ENCODE data around the gene PTPN14. TPM values are rescaled to one million over a fixed set of nuclear protein-coding genes. Genes with fewer than 3 reads are reported as not detected.
"Not testable (repeated sequence)": the region's sequence is repeated elsewhere in the genome, so short reads cannot be mapped to it uniquely, and the experiment has no call there.

The PTPN14 gene
- total RNA-seq, 1 donor from 2014 or later, result 136 TPM

GRCh38 chr1:214514032-214514818, 37.2 kb downstream of the PTPN14 start:
- peaks cover 88% of the 10 kb centered on the region for H3K4me1 Mint-ChIP-seq (ENCODE audit: low read depth)
- DNase-seq (ENCODE audit: low spot score), result no peak
- peak overlapping the region; percentile 56 for H3K4me3 Mint-ChIP-seq (ENCODE audit: unreplicated experiment)
- H3K9me3 Mint-ChIP-seq (ENCODE audit: low read depth), result peaks cover 4% of the 10 kb centered on the region
- H3K27ac Mint-ChIP-seq (ENCODE audit: unreplicated experiment), result peak overlapping the region; percentile 69
- TF ChIP-seq, protein P1, sequence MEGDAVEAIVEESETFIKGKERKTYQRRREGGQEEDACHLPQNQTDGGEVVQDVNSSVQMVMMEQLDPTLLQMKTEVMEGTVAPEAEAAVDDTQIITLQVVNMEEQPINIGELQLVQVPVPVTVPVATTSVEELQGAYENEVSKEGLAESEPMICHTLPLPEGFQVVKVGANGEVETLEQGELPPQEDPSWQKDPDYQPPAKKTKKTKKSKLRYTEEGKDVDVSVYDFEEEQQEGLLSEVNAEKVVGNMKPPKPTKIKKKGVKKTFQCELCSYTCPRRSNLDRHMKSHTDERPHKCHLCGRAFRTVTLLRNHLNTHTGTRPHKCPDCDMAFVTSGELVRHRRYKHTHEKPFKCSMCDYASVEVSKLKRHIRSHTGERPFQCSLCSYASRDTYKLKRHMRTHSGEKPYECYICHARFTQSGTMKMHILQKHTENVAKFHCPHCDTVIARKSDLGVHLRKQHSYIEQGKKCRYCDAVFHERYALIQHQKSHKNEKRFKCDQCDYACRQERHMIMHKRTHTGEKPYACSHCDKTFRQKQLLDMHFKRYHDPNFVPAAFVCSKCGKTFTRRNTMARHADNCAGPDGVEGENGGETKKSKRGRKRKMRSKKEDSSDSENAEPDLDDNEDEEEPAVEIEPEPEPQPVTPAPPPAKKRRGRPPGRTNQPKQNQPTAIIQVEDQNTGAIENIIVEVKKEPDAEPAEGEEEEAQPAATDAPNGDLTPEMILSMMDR (IDR thresholded peaks at IDR 0.05), result no peak
- H3K27me3 Mint-ChIP-seq (ENCODE audit: low read depth), result no peaks in the 10 kb centered on the region
- no peaks in the 10 kb centered on the region for H3K36me3 Mint-ChIP-seq (ENCODE audit: low read depth)

GRCh38 chr1:214513394-214513793, 38.0 kb downstream of the PTPN14 start:
- TF ChIP-seq, protein P1 (IDR thresholded peaks at IDR 0.05), result no peak
- Mint-ChIP-seq H3K4me3 (ENCODE audit: unreplicated experiment) (no peak overlapping the region), H3K9me3 (ENCODE audit: low read depth) (peaks cover 4% of the 10 kb centered on the region), H3K36me3 (ENCODE audit: low read depth) (peaks cover 2% of the 10 kb centered on the region), H3K27me3 (ENCODE audit: low read depth) (no peaks in the 10 kb centered on the region), H3K4me1 (ENCODE audit: low read depth) (peaks cover 82% of the 10 kb centered on the region), H3K27ac (ENCODE audit: unreplicated experiment) (peak overlapping the region; percentile 69)
- no peak for DNase-seq (ENCODE audit: low spot score)

- Mint-ChIP-seq H3K4me1 (ENCODE audit: low read depth) (peaks cover 79% of the 10 kb centered on the region), H3K27ac (ENCODE audit: unreplicated experiment) (peak overlapping the region; percentile 78), H3K4me3 (ENCODE audit: unreplicated experiment) (no peak overlapping the region), H3K9me3 (ENCODE audit: low read depth) (peaks cover 4% of the 10 kb centered on the region), H3K27me3 (ENCODE audit: low read depth) (no peaks in the 10 kb centered on the region), H3K36me3 (ENCODE audit: low read depth) (peaks cover 2% of the 10 kb centered on the region)
- no peak for DNase-seq (ENCODE audit: low spot score)
- TF ChIP-seq, protein P1 (IDR thresholded peaks at IDR 0.05), result no peak
Observed at GRCh38 chr1:214511639-214511998, 39.8 kb downstream of the PTPN14 start.

DNA sequence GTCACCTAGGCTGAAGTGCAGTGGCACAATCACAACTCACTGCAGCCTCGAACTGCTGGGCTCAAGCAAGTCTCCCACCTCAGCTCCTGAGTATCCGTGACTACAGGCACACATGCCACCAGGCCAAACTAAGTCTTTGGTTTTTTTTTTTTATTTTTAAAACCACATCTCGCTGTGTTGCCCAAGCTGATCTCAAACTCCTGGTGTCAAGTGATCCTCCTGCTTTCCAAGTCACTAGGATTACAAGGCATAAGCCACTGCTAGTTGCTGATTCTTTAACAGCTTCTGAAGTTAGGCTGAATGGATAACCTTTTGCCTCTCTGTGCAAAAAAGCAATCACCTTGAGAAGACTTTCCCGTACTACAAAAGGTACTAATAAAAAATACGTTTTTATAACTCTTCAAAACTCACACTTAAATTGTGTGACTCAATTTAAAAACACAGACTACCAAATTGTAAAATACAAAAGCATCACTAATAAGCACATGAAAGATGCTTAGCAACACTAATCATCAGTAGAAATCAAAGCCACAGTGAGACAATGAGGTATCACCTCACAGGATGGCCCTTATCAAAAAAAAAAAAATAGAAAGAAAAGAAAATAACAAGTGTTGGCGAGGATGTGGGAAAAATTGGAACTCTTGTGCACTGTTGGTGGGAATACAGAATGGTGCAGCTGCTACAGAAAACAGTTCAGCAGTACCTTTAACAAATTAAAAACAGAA, 40.3 kb downstream of the PTPN14 start:
- no peak overlapping the region for H3K4me3 Mint-ChIP-seq (ENCODE audit: unreplicated experiment)
- peaks cover 75% of the 10 kb centered on the region for H3K4me1 Mint-ChIP-seq (ENCODE audit: low read depth)
- TF ChIP-seq, protein P1 (IDR thresholded peaks at IDR 0.05), result no peak
- no peaks in the 10 kb centered on the region for H3K27me3 Mint-ChIP-seq (ENCODE audit: low read depth)
- no peak for DNase-seq (ENCODE audit: low spot score)
- H3K36me3 Mint-ChIP-seq (ENCODE audit: low read depth), result peaks cover 2% of the 10 kb centered on the region
- peaks cover 4% of the 10 kb centered on the region for H3K9me3 Mint-ChIP-seq (ENCODE audit: low read depth)
- H3K27ac Mint-ChIP-seq (ENCODE audit: unreplicated experiment), result peak overlapping the region; percentile 78

- Mint-ChIP-seq H3K9me3 (ENCODE audit: low read depth) (peaks cover 4% of the 10 kb centered on the region), H3K4me1 (ENCODE audit: low read depth) (peaks cover 73% of the 10 kb centered on the region), H3K27ac (ENCODE audit: unreplicated experiment) (no peak overlapping the region), H3K36me3 (ENCODE audit: low read depth) (peaks cover 4% of the 10 kb centered on the region), H3K4me3 (ENCODE audit: unreplicated experiment) (no peak overlapping the region), H3K27me3 (ENCODE audit: low read depth) (no peaks in the 10 kb centered on the region)
- TF ChIP-seq, protein P1 (IDR thresholded peaks at IDR 0.05), result no peak
- DNase-seq (ENCODE audit: low spot score), result no peak
Observed at GRCh38 chr1:214510477-214510876, 40.9 kb downstream of the PTPN14 start.

- H3K36me3 Mint-ChIP-seq (ENCODE audit: low read depth); DNase-seq (ENCODE audit: low spot score); H3K27ac Mint-ChIP-seq (ENCODE audit: unreplicated experiment); H3K27me3 Mint-ChIP-seq (ENCODE audit: low read depth); H3K4me3 Mint-ChIP-seq (ENCODE audit: unreplicated experiment); H3K9me3 Mint-ChIP-seq (ENCODE audit: low read depth): not testable (repeated sequence)
- peaks cover 74% of the 10 kb centered on the region for H3K4me1 Mint-ChIP-seq (ENCODE audit: low read depth)
Observed at GRCh38 chr1:214509622-214510021, 41.8 kb downstream of the PTPN14 start.
